ENCODE results near the gene ZNF267.
"Not testable (repeated sequence)": the region's sequence is repeated elsewhere in the genome, so short reads cannot be mapped to it uniquely, and the experiment has no call there.

Gene ZNF267
- total RNA-seq = 70.9 to 135 (median 133) reads per million in 3 donors

GRCh38 chr16:31873556-31874365 lies at the start of gene ZNF267:
TSS of gene ZNF267 (plus strand) at chr16:31873807. CDS start at chr16:31873967, 160 bp downstream.
- no peaks in the 10 kb centered on the region for H3K27me3 ChIP-seq (replicated peaks; ENCODE audit: control insufficient read depth, insufficient read depth, low read length, poor library complexity, severe bottlenecking)
- peak within 1 kb of the TSS; percentile 98 for H3K27ac ChIP-seq (ENCODE audit: insufficient read depth, low read length, poor library complexity, severe bottlenecking)
- H3K9me3 ChIP-seq (ENCODE audit: control insufficient read depth, low read length) = no peaks in the 10 kb centered on the region
- DNase-seq = peak; percentile 90 to 93 (median 91)
- peaks cover 6% of the 10 kb centered on the region for H3K36me3 ChIP-seq (ENCODE audit: control insufficient read depth, insufficient read depth, low read length)
- H3K4me1 ChIP-seq (ENCODE audit: control insufficient read depth, insufficient read depth, low read length, poor library complexity, severe bottlenecking) = peaks cover 57% of the 10 kb centered on the region
- H3K4me3 ChIP-seq (ENCODE audit: insufficient read depth, low read depth, low read length, poor library complexity, severe bottlenecking) = peak within 1 kb of the TSS; percentile 98

GRCh38 chr16:31833047-31833446 lies 40.6 kb upstream of the ZNF267 start:
- Histone ChIP-seq H3K27ac (ENCODE audit: insufficient read depth, low read length, poor library complexity, severe bottlenecking) (no peak overlapping the region), H3K4me1 (ENCODE audit: control insufficient read depth, insufficient read depth, low read length, poor library complexity, severe bottlenecking) (no peaks in the 10 kb centered on the region), H3K27me3 (replicated peaks; ENCODE audit: control insufficient read depth, insufficient read depth, low read length, poor library complexity, severe bottlenecking) (no peaks in the 10 kb centered on the region), H3K9me3 (ENCODE audit: control insufficient read depth, low read length) (no peaks in the 10 kb centered on the region), H3K4me3 (ENCODE audit: insufficient read depth, low read depth, low read length, poor library complexity, severe bottlenecking) (no peak overlapping the region), H3K36me3 (ENCODE audit: control insufficient read depth, insufficient read depth, low read length) (no peaks in the 10 kb centered on the region)
- DNase-seq = no peak

DNA sequence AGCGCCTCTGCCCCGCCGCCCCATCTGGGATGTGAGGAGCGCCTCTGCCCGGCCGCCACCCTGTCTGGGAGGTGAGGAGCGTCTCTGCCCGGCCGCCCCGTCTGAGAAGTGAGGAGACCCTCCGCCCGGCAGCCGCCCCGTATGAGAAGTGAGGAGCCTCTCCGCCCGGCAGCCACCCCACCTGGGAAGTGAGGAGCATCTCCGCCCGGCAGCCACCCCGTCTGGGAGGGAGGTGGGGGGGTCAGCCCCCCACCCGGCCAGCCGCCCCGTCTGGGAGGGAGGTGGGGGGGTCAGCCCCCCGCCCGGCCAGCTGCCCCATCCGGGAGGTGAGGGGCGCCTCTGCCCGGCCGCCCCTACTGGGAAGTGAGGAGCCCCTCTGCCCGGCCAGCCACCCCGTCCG lies 37.2 kb upstream of the ZNF267 start:
- not testable (repeated sequence) for H3K4me3 ChIP-seq (ENCODE audit: insufficient read depth, low read depth, low read length, poor library complexity, severe bottlenecking); DNase-seq; H3K4me1 ChIP-seq (ENCODE audit: control insufficient read depth, insufficient read depth, low read length, poor library complexity, severe bottlenecking); H3K27me3 ChIP-seq (replicated peaks; ENCODE audit: control insufficient read depth, insufficient read depth, low read length, poor library complexity, severe bottlenecking); H3K36me3 ChIP-seq (ENCODE audit: control insufficient read depth, insufficient read depth, low read length); H3K9me3 ChIP-seq (ENCODE audit: control insufficient read depth, low read length); H3K27ac ChIP-seq (ENCODE audit: insufficient read depth, low read length, poor library complexity, severe bottlenecking)

DNA sequence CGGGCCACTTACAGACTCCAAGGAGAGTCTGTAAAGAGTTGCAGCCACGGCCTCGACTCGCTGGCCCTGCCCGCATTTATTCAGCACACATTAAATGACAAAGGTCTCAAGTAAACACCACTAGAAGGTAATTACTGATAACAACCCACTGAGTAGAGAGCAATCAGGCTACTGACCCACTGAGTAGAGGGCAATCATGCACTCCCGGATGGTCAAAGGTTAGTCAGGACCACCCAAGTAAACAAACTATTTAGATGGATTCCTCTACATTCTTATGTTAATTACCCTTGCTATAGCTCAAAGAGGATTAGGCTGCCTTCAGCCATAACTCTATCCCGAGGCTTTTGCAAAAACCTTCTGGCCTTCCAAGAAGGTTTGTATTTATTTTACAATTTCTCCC lies 30.7 kb upstream of the ZNF267 start:
- Histone ChIP-seq H3K4me1 (ENCODE audit: control insufficient read depth, insufficient read depth, low read length, poor library complexity, severe bottlenecking) (no peaks in the 10 kb centered on the region), H3K36me3 (ENCODE audit: control insufficient read depth, insufficient read depth, low read length) (no peaks in the 10 kb centered on the region), H3K27me3 (replicated peaks; ENCODE audit: control insufficient read depth, insufficient read depth, low read length, poor library complexity, severe bottlenecking) (peaks cover 2% of the 10 kb centered on the region), H3K4me3 (ENCODE audit: insufficient read depth, low read depth, low read length, poor library complexity, severe bottlenecking) (no peak overlapping the region), H3K27ac (ENCODE audit: insufficient read depth, low read length, poor library complexity, severe bottlenecking) (no peak overlapping the region), H3K9me3 (ENCODE audit: control insufficient read depth, low read length) (no peaks in the 10 kb centered on the region)
- no peak for DNase-seq

DNA sequence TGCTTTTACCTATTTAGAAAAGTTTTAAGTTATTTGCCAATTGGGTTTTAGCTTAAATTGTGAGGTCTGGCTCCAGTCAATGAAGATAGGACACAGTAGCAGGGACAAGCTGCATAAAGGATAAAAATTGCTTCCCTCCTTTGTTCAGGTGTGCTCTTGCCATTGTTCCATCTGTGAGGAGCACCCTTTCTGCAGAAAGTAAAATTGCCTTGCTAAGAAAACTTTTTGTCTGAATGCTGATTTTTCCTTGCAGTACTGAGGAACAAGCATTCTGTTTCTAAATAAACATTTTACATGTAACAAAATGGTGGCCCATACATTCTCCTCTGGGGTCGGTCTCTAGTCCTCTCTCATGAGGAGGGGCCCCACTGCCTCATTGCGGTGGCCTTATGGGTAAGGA lies 25.0 kb upstream of the ZNF267 start:
- not testable (repeated sequence) for DNase-seq; H3K4me3 ChIP-seq (ENCODE audit: insufficient read depth, low read depth, low read length, poor library complexity, severe bottlenecking); H3K9me3 ChIP-seq (ENCODE audit: control insufficient read depth, low read length); H3K4me1 ChIP-seq (ENCODE audit: control insufficient read depth, insufficient read depth, low read length, poor library complexity, severe bottlenecking); H3K27me3 ChIP-seq (replicated peaks; ENCODE audit: control insufficient read depth, insufficient read depth, low read length, poor library complexity, severe bottlenecking); H3K27ac ChIP-seq (ENCODE audit: insufficient read depth, low read length, poor library complexity, severe bottlenecking); H3K36me3 ChIP-seq (ENCODE audit: control insufficient read depth, insufficient read depth, low read length)

GRCh38 chr16:31853291-31853690 lies 20.3 kb upstream of the ZNF267 start:
- H3K4me3 ChIP-seq (ENCODE audit: insufficient read depth, low read depth, low read length, poor library complexity, severe bottlenecking) = no peak overlapping the region
- H3K36me3 ChIP-seq (ENCODE audit: control insufficient read depth, insufficient read depth, low read length) = no peaks in the 10 kb centered on the region
- H3K27me3 ChIP-seq (replicated peaks; ENCODE audit: control insufficient read depth, insufficient read depth, low read length, poor library complexity, severe bottlenecking) = no peaks in the 10 kb centered on the region
- H3K4me1 ChIP-seq (ENCODE audit: control insufficient read depth, insufficient read depth, low read length, poor library complexity, severe bottlenecking) = no peaks in the 10 kb centered on the region
- H3K27ac ChIP-seq (ENCODE audit: insufficient read depth, low read length, poor library complexity, severe bottlenecking) = no peak overlapping the region
- no peak for DNase-seq
- H3K9me3 ChIP-seq (ENCODE audit: control insufficient read depth, low read length) = no peaks in the 10 kb centered on the region

- Histone ChIP-seq H3K27ac (ENCODE audit: insufficient read depth, low read length, poor library complexity, severe bottlenecking) (no peak overlapping the region), H3K36me3 (ENCODE audit: control insufficient read depth, insufficient read depth, low read length) (no peaks in the 10 kb centered on the region), H3K27me3 (replicated peaks; ENCODE audit: control insufficient read depth, insufficient read depth, low read length, poor library complexity, severe bottlenecking) (no peaks in the 10 kb centered on the region), H3K4me3 (ENCODE audit: insufficient read depth, low read depth, low read length, poor library complexity, severe bottlenecking) (no peak overlapping the region), H3K9me3 (ENCODE audit: control insufficient read depth, low read length) (no peaks in the 10 kb centered on the region), H3K4me1 (ENCODE audit: control insufficient read depth, insufficient read depth, low read length, poor library complexity, severe bottlenecking) (peaks cover 14% of the 10 kb centered on the region)
- no peak for DNase-seq
These were observed 13.1 kb upstream of the ZNF267 start for GRCh38 chr16:31860508-31860907.

- Histone ChIP-seq H3K4me3 (ENCODE audit: insufficient read depth, low read depth, low read length, poor library complexity, severe bottlenecking) (no peak overlapping the region), H3K36me3 (ENCODE audit: control insufficient read depth, insufficient read depth, low read length) (no peaks in the 10 kb centered on the region), H3K4me1 (ENCODE audit: control insufficient read depth, insufficient read depth, low read length, poor library complexity, severe bottlenecking) (peaks cover 14% of the 10 kb centered on the region), H3K27ac (ENCODE audit: insufficient read depth, low read length, poor library complexity, severe bottlenecking) (peak overlapping the region; percentile 50), H3K27me3 (replicated peaks; ENCODE audit: control insufficient read depth, insufficient read depth, low read length, poor library complexity, severe bottlenecking) (no peaks in the 10 kb centered on the region), H3K9me3 (ENCODE audit: control insufficient read depth, low read length) (no peaks in the 10 kb centered on the region)
- DNase-seq = no peak
These were observed 12.2 kb upstream of the ZNF267 start for GRCh38 chr16:31861455-31861854.

GRCh38 chr16:31862761-31863160 lies 10.8 kb upstream of the ZNF267 start:
- no peak overlapping the region for H3K4me3 ChIP-seq (ENCODE audit: insufficient read depth, low read depth, low read length, poor library complexity, severe bottlenecking)
- no peaks in the 10 kb centered on the region for H3K9me3 ChIP-seq (ENCODE audit: control insufficient read depth, low read length)
- DNase-seq = no peak
- no peaks in the 10 kb centered on the region for H3K36me3 ChIP-seq (ENCODE audit: control insufficient read depth, insufficient read depth, low read length)
- H3K27me3 ChIP-seq (replicated peaks; ENCODE audit: control insufficient read depth, insufficient read depth, low read length, poor library complexity, severe bottlenecking) = no peaks in the 10 kb centered on the region
- H3K4me1 ChIP-seq (ENCODE audit: control insufficient read depth, insufficient read depth, low read length, poor library complexity, severe bottlenecking) = peaks cover 14% of the 10 kb centered on the region
- H3K27ac ChIP-seq (ENCODE audit: insufficient read depth, low read length, poor library complexity, severe bottlenecking) = no peak overlapping the region

- DNase-seq = no peak
- peak overlapping the region; percentile 83 for H3K27ac ChIP-seq (ENCODE audit: insufficient read depth, low read length, poor library complexity, severe bottlenecking)
- H3K27me3 ChIP-seq (replicated peaks; ENCODE audit: control insufficient read depth, insufficient read depth, low read length, poor library complexity, severe bottlenecking) = no peaks in the 10 kb centered on the region
- H3K4me1 ChIP-seq (ENCODE audit: control insufficient read depth, insufficient read depth, low read length, poor library complexity, severe bottlenecking) = peaks cover 25% of the 10 kb centered on the region
- no peaks in the 10 kb centered on the region for H3K36me3 ChIP-seq (ENCODE audit: control insufficient read depth, insufficient read depth, low read length)
- no peaks in the 10 kb centered on the region for H3K9me3 ChIP-seq (ENCODE audit: control insufficient read depth, low read length)
- H3K4me3 ChIP-seq (ENCODE audit: insufficient read depth, low read depth, low read length, poor library complexity, severe bottlenecking) = no peak overlapping the region
These were observed 5.4 kb upstream of the ZNF267 start for GRCh38 chr16:31868164-31868563.

Measured in effector memory CD4-positive, alpha-beta T cell (primary cell).